Measurements from ENCODE around the gene RETREG1. TPM values are rescaled to one million over a fixed set of nuclear protein-coding genes. Genes with fewer than 3 reads are reported as not detected.
"Not testable (repeated sequence)": the region's sequence is repeated elsewhere in the genome, so short reads cannot be mapped to it uniquely, and the experiment has no call there.

Gene RETREG1
- total and polyA plus RNA-seq, 3 donors from 2014 or later: 24.8 to 103 (median 55.4) TPM

- Histone ChIP-seq H3K27me3 (no peaks in the 10 kb centered on the region), H3K36me3 (ENCODE audit: low read depth, missing control alignments) (no peaks in the 10 kb centered on the region), H3K4me1 (no peaks in the 10 kb centered on the region), H3K27ac (no peak overlapping the region), H3K9me3 (no peaks in the 10 kb centered on the region), H3K4me3 (no peak overlapping the region)
- no peak for DNase-seq
- intact Hi-C loops (cut with DNase I; ENCODE audit: low total_unique reads): no loop called here
- TF ChIP-seq CTCF (IDR thresholded peaks at IDR 0.05): no peak
- TF ChIP-seq POLR2A (IDR thresholded peaks at IDR 0.05): no peak
Observed at GRCh38 chr5:16483361-16483760, 133.4 kb downstream of the RETREG1 start.

GRCh38 chr5:16482891-16483290 is 133.9 kb downstream of the RETREG1 start:
- no peak overlapping the region for H3K27ac ChIP-seq
- no peaks in the 10 kb centered on the region for H3K4me1 ChIP-seq
- no peak for TF ChIP-seq POLR2A (IDR thresholded peaks at IDR 0.05)
- no peak for TF ChIP-seq CTCF (IDR thresholded peaks at IDR 0.05)
- no peak overlapping the region for H3K4me3 ChIP-seq
- no peaks in the 10 kb centered on the region for H3K9me3 ChIP-seq
- H3K36me3 ChIP-seq (ENCODE audit: low read depth, missing control alignments): no peaks in the 10 kb centered on the region
- no peak for DNase-seq
- WGBS, 2 donors: 44 to 61% methylated on average over 2 of the region's 2 CpGs
- intact Hi-C loops (cut with DNase I; ENCODE audit: low total_unique reads): no loop called here
- H3K27me3 ChIP-seq: no peaks in the 10 kb centered on the region

GRCh38 chr5:16480821-16481538 is 135.8 kb downstream of the RETREG1 start:
- Histone ChIP-seq H3K4me3 (no peak overlapping the region), H3K27ac (no peak overlapping the region), H3K4me1 (no peaks in the 10 kb centered on the region), H3K27me3 (no peaks in the 10 kb centered on the region), H3K9me3 (no peaks in the 10 kb centered on the region), H3K36me3 (ENCODE audit: low read depth, missing control alignments) (no peaks in the 10 kb centered on the region)
- intact Hi-C loops (cut with DNase I; ENCODE audit: low total_unique reads): no loop called here
- no peak for DNase-seq
- TF ChIP-seq POLR2A (IDR thresholded peaks at IDR 0.05): no peak
- no peak for TF ChIP-seq CTCF (IDR thresholded peaks at IDR 0.05)
- WGBS, 2 donors: 89 to 90% methylated on average over 6 of the region's 6 CpGs

- Histone ChIP-seq H3K27ac (no peak overlapping the region), H3K36me3 (ENCODE audit: low read depth, missing control alignments) (no peaks in the 10 kb centered on the region), H3K27me3 (no peaks in the 10 kb centered on the region), H3K4me1 (no peaks in the 10 kb centered on the region), H3K4me3 (no peak overlapping the region), H3K9me3 (no peaks in the 10 kb centered on the region)
- TF ChIP-seq CTCF (IDR thresholded peaks at IDR 0.05): no peak
- no peak for TF ChIP-seq POLR2A (IDR thresholded peaks at IDR 0.05)
- DNase-seq: no peak
- intact Hi-C loops (cut with DNase I; ENCODE audit: low total_unique reads): no loop called here
Observed at GRCh38 chr5:16480144-16480543, 136.7 kb downstream of the RETREG1 start.

- TF ChIP-seq CTCF (IDR thresholded peaks at IDR 0.05) (no peak), POLR2A (IDR thresholded peaks at IDR 0.05) (no peak)
Observed at GRCh38 chr5:16477541-16477940, 139.3 kb downstream of the RETREG1 start.

GRCh38 chr5:16476417-16476816 is 140.4 kb downstream of the RETREG1 start:
- intact Hi-C loops (cut with DNase I; ENCODE audit: low total_unique reads): loop anchor here (10.0 kb wide), 1 partner anchor 718 kb away; no protein-coding TSS in a partner anchor
- not testable (repeated sequence) for H3K27me3 ChIP-seq; H3K36me3 ChIP-seq (ENCODE audit: low read depth, missing control alignments); H3K9me3 ChIP-seq; H3K4me3 ChIP-seq; H3K4me1 ChIP-seq; DNase-seq; H3K27ac ChIP-seq
- 90 to 92% methylated on average over 3 of the region's 3 CpGs for WGBS, 2 donors

More at GRCh38 chr5:16477541-16477940, 139.3 kb downstream of the RETREG1 start:
- Histone ChIP-seq H3K4me1 (no peaks in the 10 kb centered on the region), H3K9me3 (no peaks in the 10 kb centered on the region), H3K4me3 (no peak overlapping the region), H3K27ac (no peak overlapping the region), H3K27me3 (no peaks in the 10 kb centered on the region), H3K36me3 (ENCODE audit: low read depth, missing control alignments) (no peaks in the 10 kb centered on the region)
- 39 to 60% methylated on average over 3 of the region's 3 CpGs for WGBS, 2 donors
- DNase-seq: no peak
- intact Hi-C loops (cut with DNase I; ENCODE audit: low total_unique reads): loop anchor here (10.0 kb wide), 1 partner anchor 717 kb away; no protein-coding TSS in a partner anchor

All from testis (tissue), 3 donors.